H1 (cell line): ENCODE measurements around the gene SUCLG2. TPM values are rescaled to one million over a fixed set of nuclear protein-coding genes. Genes with fewer than 3 reads are reported as not detected.
A peak's percentile ranks its signal among the peaks of the same experiment; 100 is the strongest.

ENCODE experiments used
- CTCF ChIA-PET: fragments of 300-600 bp; sonication (Branson Sonifier 250); formaldehyde crosslinking; loops from one replicate; lab custom pipeline; 2021; ENCODE audit not compliant: partially characterized antibody; lab: Charles Lee
- POLR2A ChIA-PET: fragments of 300-600 bp; sonication (Branson Sonifier 250); formaldehyde crosslinking; loops from one replicate; lab custom pipeline; 2021; ENCODE audit warnings: inconsistent platforms; ENCODE audit not compliant: partially characterized antibody; lab: Charles Lee
- DNase-seq, 2 experiments: peaks; one replicate each; pipeline versions ENCODE4 v3.0.0 to v3.0.0-alpha.2; 2010 to 2022; ENCODE audit warnings: low spot score in 2 of 2, low read depth in 1 of 2, mixed read lengths in 1 of 2
- FAIRE-seq: peaks from 2 replicates; lab custom pipeline; 2011; peaks lifted over from hg19 to GRCh38; lab: Jason Lieb, UNC
- H2AFZ ChIP-seq: 2 replicates; pipeline ENCODE4 v1.8.1; 2012; ENCODE audit warnings: low read length, inconsistent platforms
- H2AK5ac ChIP-seq: 2 replicates; pipeline ENCODE4 v1.6.1; 2013; ENCODE audit warnings: low read depth, low read length
- H2BK120ac ChIP-seq: replicated peaks from 2 replicates; pipeline ENCODE3; 2013; ENCODE audit warnings: low read depth, low read length, inconsistent platforms
- H2BK12ac ChIP-seq: 2 replicates; pipeline ENCODE4 v1.6.1; 2013; ENCODE audit warnings: low read depth, low read length
- H2BK15ac ChIP-seq: 2 replicates; pipeline ENCODE4 v1.6.1; 2013; ENCODE audit warnings: low read length
- H2BK20ac ChIP-seq: 2 replicates; pipeline ENCODE4 v1.6.1; 2013; ENCODE audit warnings: low read length
- H2BK5ac ChIP-seq: 2 replicates; pipeline ENCODE4 v1.6.1; 2013; ENCODE audit warnings: low read depth, low read length
- H3K14ac ChIP-seq: 2 replicates; pipeline ENCODE4 v1.6.1; 2013; ENCODE audit warnings: inconsistent platforms; ENCODE audit not compliant: insufficient read length
- H3K18ac ChIP-seq: 2 replicates; pipeline ENCODE4 v1.6.1; 2013; ENCODE audit warnings: low read length; ENCODE audit errors: extremely low read depth
- H3K23ac ChIP-seq: 2 replicates; pipeline ENCODE4 v1.6.1; 2013; ENCODE audit warnings: inconsistent platforms; ENCODE audit not compliant: insufficient read length
- H3K23me2 ChIP-seq: 2 replicates; pipeline ENCODE4 v1.6.1; 2013; ENCODE audit warnings: low read depth, low read length
- H3K27ac ChIP-seq: 2 replicates; pipeline ENCODE4 v1.6.1; 2011; ENCODE audit warnings: low read depth, low read length, inconsistent platforms
- H3K27me3 ChIP-seq, 4 experiments: replicated peaks in 1 of 4; 1 replicate in 1 of 4; 2 replicates in 3 of 4; pipeline versions ENCODE4 v1.6.1 to v1.8.1; 2011 to 2013; ENCODE audit warnings: low read length in 3 of 4, mild to moderate bottlenecking in 3 of 4, inconsistent platforms in 2 of 4, mixed read lengths in 2 of 4, moderate library complexity in 1 of 4; ENCODE audit not compliant: control insufficient read depth in 3 of 4, insufficient read depth in 3 of 4; ENCODE audit errors: extremely low read depth in 1 of 4
- H3K36me3 ChIP-seq, 4 experiments: 2 replicates each; pipeline versions ENCODE4 v1.6.1 to v1.8.1; 2011 to 2013; ENCODE audit warnings: mild to moderate bottlenecking in 4 of 4, low read length in 3 of 4, moderate library complexity in 2 of 4, control low read depth in 1 of 4, inconsistent platforms in 1 of 4; ENCODE audit not compliant: insufficient read depth in 4 of 4, control insufficient read depth in 2 of 4
- H3K4ac ChIP-seq: replicated peaks from 2 replicates; pipeline ENCODE3; 2013; ENCODE audit warnings: low read length, low read depth, mixed read lengths, inconsistent platforms; ENCODE audit not compliant: insufficient read length
- H3K4me1 ChIP-seq, 4 experiments: replicated peaks in 1 of 4; 1 replicate in 1 of 4; 2 replicates in 3 of 4; pipeline versions ENCODE4 v1.6.1 to v1.8.1; 2011 to 2013; ENCODE audit warnings: low read length in 3 of 4, inconsistent platforms in 2 of 4, mixed read lengths in 1 of 4; ENCODE audit not compliant: insufficient read depth in 4 of 4, control insufficient read depth in 3 of 4
- H3K4me2 ChIP-seq, 2 experiments: 2 replicates each; pipeline versions ENCODE4 v1.6.1 to v1.8.1; 2011 to 2013; ENCODE audit warnings: low read depth in 2 of 2, low read length in 2 of 2, control low read depth in 1 of 2, inconsistent platforms in 1 of 2, mild to moderate bottlenecking in 1 of 2; ENCODE audit not compliant: insufficient read depth in 1 of 2
- H3K4me3 ChIP-seq, 4 experiments: fragments of 200-600, 300-600 bp in 1 of 4; sonication (generic), shearing (Covaris generic), sonication (Bioruptor Twin) in 1 of 4; 2 replicates each; pipeline versions ENCODE4 v1.5.1 to v1.8.1; 2011 to 2016; ENCODE audit warnings: low read length in 4 of 4, low read depth in 3 of 4, control low read depth in 2 of 4, inconsistent platforms in 2 of 4, mild to moderate bottlenecking in 2 of 4, mixed read lengths in 1 of 4, moderate library complexity in 1 of 4; ENCODE audit not compliant: insufficient read depth in 2 of 4; ENCODE audit errors: extremely low read depth in 1 of 4
- H3K56ac ChIP-seq: replicated peaks from 2 replicates; pipeline ENCODE3; 2013; ENCODE audit warnings: low read depth, mild to moderate bottlenecking, mixed read lengths, low read length, inconsistent platforms; ENCODE audit not compliant: insufficient read length
- H3K79me1 ChIP-seq: 2 replicates; pipeline ENCODE4 v1.6.1; 2013; ENCODE audit warnings: low read depth, low read length, control low read depth
- H3K79me2 ChIP-seq, 2 experiments: 2 replicates each; pipeline versions ENCODE4 v1.6.1 to v1.8.1; 2012 to 2013; ENCODE audit warnings: low read length in 2 of 2, mild to moderate bottlenecking in 2 of 2, inconsistent platforms in 1 of 2; ENCODE audit not compliant: insufficient read depth in 2 of 2, control insufficient read depth in 1 of 2
- H3K9ac ChIP-seq, 4 experiments: replicated peaks in 1 of 4; 1 replicate in 1 of 4; 2 replicates in 3 of 4; pipeline versions ENCODE4 v1.6.1 to v1.8.1; 2011 to 2013; ENCODE audit warnings: low read depth in 3 of 4, low read length in 3 of 4, control low read depth in 2 of 4, mild to moderate bottlenecking in 2 of 4, moderate library complexity in 2 of 4, inconsistent platforms in 1 of 4; ENCODE audit errors: extremely low read depth in 1 of 4
- H3K9me3 ChIP-seq, 2 experiments: 2 replicates each; pipeline versions ENCODE4 v1.6.1 to v1.8.1; 2012 to 2013; ENCODE audit warnings: mild to moderate bottlenecking in 2 of 2, moderate library complexity in 2 of 2, control low read depth in 1 of 2, inconsistent platforms in 1 of 2, low read depth in 1 of 2, low read length in 1 of 2, mixed read lengths in 1 of 2; ENCODE audit not compliant: insufficient read depth in 2 of 2
- H4K20me1 ChIP-seq, 2 experiments: replicated peaks in 1 of 2; 2 replicates each; pipeline versions ENCODE3 to v1.8.1; 2011 to 2013; ENCODE audit warnings: inconsistent platforms in 2 of 2, low read length in 2 of 2, mild to moderate bottlenecking in 1 of 2; ENCODE audit not compliant: insufficient read depth in 2 of 2, control insufficient read depth in 1 of 2
- H4K5ac ChIP-seq: 2 replicates; pipeline ENCODE4 v1.6.1; 2013; ENCODE audit warnings: low read length, low read depth, mixed read lengths, inconsistent platforms; ENCODE audit not compliant: insufficient read length
- H4K8ac ChIP-seq: 2 replicates; pipeline ENCODE4 v1.8.0; 2013; ENCODE audit warnings: mild to moderate bottlenecking, moderate library complexity, low read length, inconsistent platforms; ENCODE audit not compliant: insufficient read depth; ENCODE audit errors: extremely low read depth
- H4K91ac ChIP-seq: replicated peaks from 2 replicates; pipeline ENCODE3; 2013; ENCODE audit warnings: low read length, mixed read lengths, inconsistent platforms; ENCODE audit not compliant: insufficient read length
- CHD1 ChIP-seq: IDR thresholded peaks from 2 replicates; pipeline ENCODE4 v1.6.1; 2012; ENCODE audit warnings: low read depth, low read length, improper control_type of control experiment
- CHD2 ChIP-seq: IDR thresholded peaks from 2 replicates; pipeline ENCODE4 v1.6.1; 2012; ENCODE audit warnings: low read length, improper control_type of control experiment
- EZH2 ChIP-seq: fragments of 200-600 bp; sonication (generic); IDR thresholded peaks from 2 replicates; pipeline ENCODE4 v1.7.1; 2012; ENCODE audit warnings: low read depth, mild to moderate bottlenecking, moderate library complexity, low read length, inconsistent platforms; ENCODE audit not compliant: severe bottlenecking
- NRF1 ChIP-seq: IDR thresholded peaks from 2 replicates; pipeline ENCODE4 v1.6.1; 2011; ENCODE audit warnings: mild to moderate bottlenecking, low read depth, low read length, improper control_type of control experiment
- POU5F1 ChIP-seq: IDR thresholded peaks from 2 replicates; pipeline ENCODE4 v1.6.1; 2011; ENCODE audit warnings: low read depth, mild to moderate bottlenecking, low read length, moderate library complexity
- TBP ChIP-seq: IDR thresholded peaks from 2 replicates; pipeline ENCODE4 v1.6.1; 2011; ENCODE audit warnings: low read depth, low read length, improper control_type of control experiment
- WGBS, 2 experiments: shearing (Covaris generic) in 1 of 2; methylation state at CpG; one replicate each; pipeline versions ENCODE4 v1.1.6 to v1.1.7; 2013 to 2015; ENCODE audit warnings: low lambda C conversion rate in 2 of 2, mixed read lengths in 2 of 2, inconsistent platforms in 1 of 2, low coverage in 1 of 2, missing lambda C conversion rate in 1 of 2; ENCODE audit not compliant: insufficient replicate concordance in 2 of 2, insufficient coverage in 1 of 2, insufficient read length in 1 of 2; ENCODE audit errors: extremely low coverage in 1 of 2, missing lambda C conversion rate in 1 of 2; 5-methylcytosine and 5-hydroxymethylcytosine counted together
- polyA plus RNA-seq, 7 experiments: library from polyadenylated mRNA; depleted of rRNA in 3 of 7; stranded (reverse) in 5 of 7; unstranded in 2 of 7; fragments of >200 nt in 5 of 7; fragments of 200-250 nt in 2 of 7; gene quantifications; 1 replicate in 5 of 7; 2 replicates in 1 of 7; 4 replicates in 1 of 7; pipeline versions ENCODE4 v1.2.1 to v1.2.3, GENCODE V29; 2011 to 2013; ENCODE audit warnings: missing spikeins in 2 of 7, mixed read lengths in 2 of 7
- total RNA-seq: library from RNA; stranded (reverse); fragmentation: NEBNext Ultra II Directional; extraction: Animal tissue kit (Norgen Biotek cat#: 25700); gene quantifications from 2 replicates; pipeline ENCODE4 v1.2.1, GENCODE V29; 2021

SUCLG2 gene
- total and polyA plus RNA-seq, 2 of the 8 experiments (the other 6 are each of a cell fraction or from before 2014, with no cell fraction given) = 12.9 to 46.2 TPM

DNA sequence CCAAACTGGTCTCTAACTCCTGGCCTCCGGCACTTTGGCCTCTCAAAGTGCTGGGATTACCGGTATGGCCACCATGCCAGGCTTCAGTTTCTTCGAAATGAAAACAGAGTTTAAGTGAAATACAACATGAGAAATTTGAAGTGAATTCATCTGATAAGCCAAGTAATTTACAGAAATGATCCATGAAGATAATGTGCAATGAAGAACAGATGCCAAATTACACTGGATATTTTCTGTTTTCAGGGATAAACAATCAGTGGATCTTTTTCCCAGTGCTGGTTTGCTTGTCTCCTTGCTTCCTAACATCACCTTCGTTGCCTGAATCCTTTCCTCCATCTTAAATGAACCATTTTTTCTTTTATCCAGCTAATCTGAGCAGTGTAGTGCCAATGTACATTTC, 46.2 kb upstream of the SUCLG2 start:
- no peak overlapping the region for H3K4me3 ChIP-seq
- no peak overlapping the region for H4K8ac ChIP-seq
- H2BK15ac ChIP-seq = no peak overlapping the region
- no peaks in the 10 kb centered on the region for H3K36me3 ChIP-seq
- no peak overlapping the region for H3K14ac ChIP-seq
- no peak overlapping the region for H2BK5ac ChIP-seq
- H2BK20ac ChIP-seq = no peak overlapping the region
- no peak overlapping the region for H3K27ac ChIP-seq
- no peak overlapping the region for H3K56ac ChIP-seq
- ChIA-PET CTCF (no interaction called here), POLR2A (no interaction called here)
- WGBS, 2 experiments = 94% methylated on average over 4 of the region's 4 CpGs; no CpG with 5 or more reads in 1 of the 2 experiments
- H2BK120ac ChIP-seq = no peak overlapping the region
- H2AFZ ChIP-seq = no peak overlapping the region
- H4K5ac ChIP-seq = no peak overlapping the region
- H3K27me3 ChIP-seq = no peaks in the 10 kb centered on the region
- no peak overlapping the region for H3K9ac ChIP-seq
- no peak overlapping the region for H4K91ac ChIP-seq
- DNase-seq (no peak), FAIRE-seq (no peak)
- TF ChIP-seq CHD1 (no peak), CHD2 (no peak), TBP (no peak), EZH2 (no peak), NRF1 (no peak), POU5F1 (no peak)
- no peaks in the 10 kb centered on the region for H4K20me1 ChIP-seq
- no peaks in the 10 kb centered on the region for H3K79me1 ChIP-seq
- H3K9me3 ChIP-seq = no peaks in the 10 kb centered on the region
- no peak overlapping the region for H2AK5ac ChIP-seq
- no peaks in the 10 kb centered on the region for H3K79me2 ChIP-seq
- H3K23ac ChIP-seq = peak overlapping the region; percentile 77
- H3K4me2 ChIP-seq = no peak overlapping the region
- H3K4me1 ChIP-seq = peaks cover 0 to 10% (median 7%) of the 10 kb centered on the region in 4 experiments; a peak in 3 of 7 replicates
- no peak overlapping the region for H2BK12ac ChIP-seq
- no peak overlapping the region for H3K4ac ChIP-seq
- no peaks in the 10 kb centered on the region for H3K23me2 ChIP-seq
- H3K18ac ChIP-seq = no peak overlapping the region
